ENCODE data around the gene NME3. TPM values are rescaled to one million over a fixed set of nuclear protein-coding genes. Genes with fewer than 3 reads are reported as not detected.

Gene NME3
- total and polyA plus RNA-seq, 2 donors (not counting 3 experiments of a cell fraction or from before 2014, with no cell fraction given) = 38.2 to 74.4 TPM

DNA sequence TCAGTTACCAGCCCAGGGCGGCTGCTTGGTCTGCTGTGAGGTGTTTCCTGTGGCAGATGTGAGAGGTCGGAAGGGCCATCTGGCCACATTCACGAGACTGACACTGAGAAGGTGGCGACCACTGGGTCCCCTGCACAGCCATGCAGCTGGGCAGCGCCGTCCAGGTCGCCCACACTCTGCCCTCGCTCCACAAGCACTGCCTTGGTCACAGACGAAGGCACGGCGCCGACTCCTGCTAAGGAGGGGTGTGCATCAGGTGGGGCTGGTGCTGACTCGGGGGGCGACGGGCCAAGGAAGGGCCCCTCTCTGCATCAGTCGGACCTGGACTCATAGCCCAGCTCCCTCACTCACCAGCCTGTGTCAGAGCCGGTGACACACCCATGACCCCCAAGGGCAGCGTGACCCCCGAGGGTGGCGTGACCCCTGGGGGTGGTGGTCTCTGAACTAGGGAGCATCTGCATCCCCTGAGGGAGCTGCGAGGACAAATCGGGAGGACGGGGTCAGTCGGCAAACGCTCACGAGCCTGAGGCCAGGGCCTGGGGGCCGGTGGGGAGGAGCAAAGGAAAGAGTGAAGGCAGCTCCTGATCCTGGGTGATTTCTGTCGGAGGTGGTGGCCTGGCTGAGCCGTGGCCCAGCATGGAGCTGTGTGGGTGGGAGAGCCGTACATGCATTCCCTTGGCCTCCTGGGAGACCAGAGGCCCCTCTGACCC, 30.4 kb downstream of the NME3 start:
- intact Hi-C loops (cut with micrococcal nuclease) (no loop called here), dilution Hi-C loops (cut with MboI; ENCODE audit: extremely low pct_ligation_motif_present, low sequenced_read_pairs) (no loop called here)
- no peaks in the 10 kb centered on the region for H3K9me3 ChIP-seq (replicated peaks; ENCODE audit: control insufficient read depth, insufficient read depth, low read length)
- ChIA-PET CTCF (no interaction called here), POLR2A (no interaction called here)
- H3K9me1 ChIP-seq (replicated peaks; ENCODE audit: control insufficient read depth, extremely low read depth, insufficient read depth, low read length) = no peaks in the 10 kb centered on the region
- H3K27ac ChIP-seq (ENCODE audit: insufficient read depth, low read depth, low read length) = no peak overlapping the region
- no peak overlapping the region for H2AFZ ChIP-seq (ENCODE audit: low read depth, low read length)
- H3K36me3 ChIP-seq (ENCODE audit: control insufficient read depth in 2 of 2, extremely low read depth in 1 of 2, insufficient read depth in 2 of 2, low read length in 2 of 2) = peaks cover 0 to 25% of the 10 kb centered on the region in 2 experiments
- FAIRE-seq (no peak), DNase-seq (ENCODE audit: low read depth, low spot score) (no peak)
- H3K4me1 ChIP-seq (ENCODE audit: control insufficient read depth, extremely low read depth, insufficient read depth, low read length) = no peaks in the 10 kb centered on the region
- H3K4me3 ChIP-seq (replicated peaks in 1 of 3; ENCODE audit: insufficient read depth in 1 of 3, low read depth in 1 of 3, low read length in 3 of 3) = no peak overlapping the region
- TF ChIP-seq CTCF (IDR thresholded peaks at IDR 0.05; ENCODE audit: extremely low read depth in 1 of 2, insufficient read depth in 1 of 2, low read depth in 1 of 2, low read length in 2 of 2) = no peak
- TF ChIP-seq MYC (IDR thresholded peaks at IDR 0.05; ENCODE audit: low read depth, low read length) = no peak
- TF ChIP-seq POLR2A (IDR thresholded peaks at IDR 0.05; ENCODE audit: low read depth, low read length) = no peak
- no peak for TF ChIP-seq POLR2AphosphoS5 (IDR thresholded peaks at IDR 0.05; ENCODE audit: insufficient read depth, low read depth, low read length)
- TF ChIP-seq GATA2 (IDR thresholded peaks at IDR 0.05; ENCODE audit: insufficient read depth, insufficient read length, low read depth, low read length) = no peak
- no peak for TF ChIP-seq JUN (IDR thresholded peaks at IDR 0.05; ENCODE audit: borderline replicate concordance, insufficient read depth, insufficient read length, low read depth)
- TF ChIP-seq EZH2 (IDR thresholded peaks at IDR 0.05; ENCODE audit: borderline replicate concordance, low read depth, low read length, severe bottlenecking) = no peak
- TF ChIP-seq FOS (IDR thresholded peaks at IDR 0.05; ENCODE audit: borderline replicate concordance, insufficient read depth, low read length) = no peak
- no peak for TF ChIP-seq MAX (IDR thresholded peaks at IDR 0.05; ENCODE audit: insufficient read depth, insufficient read length)
- H3K9ac ChIP-seq (replicated peaks; ENCODE audit: extremely low read depth, insufficient read depth, low read length) = no peak overlapping the region
- H3K4me2 ChIP-seq (ENCODE audit: insufficient read depth, low read length) = no peak overlapping the region
- no peaks in the 10 kb centered on the region for H3K27me3 ChIP-seq (ENCODE audit: control insufficient read depth in 2 of 2, insufficient read depth in 2 of 2, low read length in 2 of 2)
- H3K79me2 ChIP-seq (ENCODE audit: control insufficient read depth, insufficient read depth, low read length) = no peaks in the 10 kb centered on the region
- H4K20me1 ChIP-seq (replicated peaks; ENCODE audit: control insufficient read depth, extremely low read depth, insufficient read depth, low read length) = no peaks in the 10 kb centered on the region
- no TSS peak for BruUV-seq (replicated peaks)

Measured in endothelial cell of umbilical vein (primary cell).